Measurements from ENCODE around the gene TNS3. TPM values are rescaled to one million over a fixed set of nuclear protein-coding genes. Genes with fewer than 3 reads are reported as not detected.

TNS3 gene
- total RNA-seq, 1 experiment from 2014 or later, result 533 TPM

DNA sequence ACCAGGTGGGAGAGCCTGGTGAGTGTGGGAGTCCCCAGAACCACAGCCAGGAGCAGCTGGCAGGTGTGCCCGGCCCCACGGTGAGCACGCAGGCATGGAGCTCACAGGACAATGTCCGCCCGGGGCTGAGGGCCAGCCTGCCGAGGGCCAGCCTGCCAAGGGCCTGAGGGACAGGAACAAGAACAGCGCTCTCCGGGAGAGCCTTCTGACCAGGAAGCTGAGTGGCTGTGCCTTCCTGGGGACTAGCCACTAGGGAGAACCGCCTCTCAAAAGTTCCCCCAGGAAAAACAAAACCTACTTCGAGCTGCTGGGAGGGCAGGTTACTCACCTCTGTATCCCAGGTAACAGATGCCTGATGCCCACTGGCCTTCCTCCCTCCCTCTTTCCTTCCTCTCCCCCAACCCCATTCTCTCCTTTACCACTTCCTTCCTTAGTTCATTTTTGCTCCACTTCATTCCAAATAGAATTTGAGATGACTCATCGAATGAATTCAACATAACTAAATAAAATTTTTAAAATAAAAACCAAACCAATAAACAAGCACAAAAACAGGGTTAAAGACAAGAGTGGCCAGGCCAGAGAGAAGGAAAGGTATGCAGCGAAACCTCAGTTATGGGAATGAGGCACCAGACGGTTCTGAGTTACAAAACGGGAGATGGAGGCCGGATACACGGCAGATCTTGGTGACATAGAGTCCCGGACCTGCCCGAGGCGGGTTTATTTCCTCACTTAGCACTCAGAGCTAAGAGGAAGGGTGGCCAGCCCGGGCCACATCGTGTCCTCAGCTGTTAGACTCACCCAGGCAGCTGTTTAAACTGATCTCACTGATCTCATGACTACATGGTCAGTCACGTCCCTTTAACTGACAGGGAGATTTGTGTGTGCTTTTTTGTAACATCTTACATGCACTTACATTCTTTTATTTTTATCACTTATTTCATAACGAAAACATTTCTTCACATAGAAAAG lies 128.5 kb downstream of the TNS3 start:
- Histone ChIP-seq H3K9me3 (ENCODE audit: control insufficient read depth, insufficient read depth, low read depth, low read length) (no peaks in the 10 kb centered on the region), H3K27ac (ENCODE audit: low read length) (peak overlapping the region; percentile 84), H3K36me3 (ENCODE audit: control insufficient read depth, insufficient read depth, low read length) (no peaks in the 10 kb centered on the region), H3K27me3 (ENCODE audit: control insufficient read depth, insufficient read depth, low read length) (no peaks in the 10 kb centered on the region), H3K4me1 (ENCODE audit: control insufficient read depth, insufficient read depth, low read length) (peaks cover 89% of the 10 kb centered on the region), H3K4me3 (ENCODE audit: low read depth in 2 of 2, low read length in 2 of 2) (no peak overlapping the region)
- ChIA-PET POLR2A (no interaction called here), CTCF (interaction anchor here (0.6 kb wide), 2 partner anchors 27 to 397 kb away, joined by 3 to 14 read pairs; no protein-coding TSS in a partner anchor)
- ATAC-seq, result peak; percentile 50
- in situ Hi-C loops (cut with HindIII; ENCODE audit: low pct_unique_long_range_greater_than_20kb, low sequenced_read_pairs), result no loop called here
- TF ChIP-seq CTCF (IDR thresholded peaks at IDR 0.05) (no peak), POLR2AphosphoS5 (IDR thresholded peaks at IDR 0.05; ENCODE audit: low read depth, low read length) (no peak; the same call in 1 of the 2 replicates)
- intact Hi-C loops (cut with micrococcal nuclease; ENCODE audit: unreplicated experiment), result no loop called here
- BruUV-seq (replicated peaks), result TSS peak; percentile 5
- peak; percentile 67 for DNase-seq (ENCODE audit: low read depth, low spot score)

GRCh38 chr7:47452715-47453092 lies 129.2 kb downstream of the TNS3 start:
- Histone ChIP-seq H3K27ac (ENCODE audit: low read length) (peak overlapping the region; percentile 84), H3K4me3 (ENCODE audit: low read depth in 2 of 2, low read length in 2 of 2) (no peak overlapping the region), H3K4me1 (ENCODE audit: control insufficient read depth, insufficient read depth, low read length) (peaks cover 89% of the 10 kb centered on the region), H3K27me3 (ENCODE audit: control insufficient read depth, insufficient read depth, low read length) (no peaks in the 10 kb centered on the region), H3K36me3 (ENCODE audit: control insufficient read depth, insufficient read depth, low read length) (no peaks in the 10 kb centered on the region), H3K9me3 (ENCODE audit: control insufficient read depth, insufficient read depth, low read depth, low read length) (no peaks in the 10 kb centered on the region)
- DNase-seq (ENCODE audit: low read depth, low spot score), result no peak
- POLR2A ChIA-PET, result no interaction called here
- in situ Hi-C loops (cut with HindIII; ENCODE audit: low pct_unique_long_range_greater_than_20kb, low sequenced_read_pairs) (no loop called here), intact Hi-C loops (cut with micrococcal nuclease; ENCODE audit: unreplicated experiment) (no loop called here)
- BruUV-seq (replicated peaks), result no TSS peak
- no peak for TF ChIP-seq REST (IDR thresholded peaks at IDR 0.05; ENCODE audit: insufficient read depth in 1 of 2, low read depth in 2 of 2, low read length in 1 of 2)
- no peak for TF ChIP-seq CTCF (IDR thresholded peaks at IDR 0.05)
- no peak for TF ChIP-seq TCF7L2 (IDR thresholded peaks at IDR 0.05; ENCODE audit: low read depth, low read length)
- 0 out of 2 replicates have a peak, but pooled peaks have one; percentile 51 for TF ChIP-seq POLR2AphosphoS5 (IDR thresholded peaks at IDR 0.05; ENCODE audit: low read depth, low read length)
- TF ChIP-seq SIN3A (IDR thresholded peaks at IDR 0.05; ENCODE audit: borderline replicate concordance, insufficient read depth, low read depth, low read length), result no peak
- ATAC-seq, result no peak
- CTCF ChIA-PET, result no interaction called here
